ENCODE results near the gene TERF2IP. TPM values are rescaled to one million over a fixed set of nuclear protein-coding genes. Genes with fewer than 3 reads are reported as not detected.

Gene TERF2IP
- total and polyA plus RNA-seq, 2 donors (not counting 1 experiment from before 2014, with no cell fraction given) = 47.5 to 54.7 TPM

DNA sequence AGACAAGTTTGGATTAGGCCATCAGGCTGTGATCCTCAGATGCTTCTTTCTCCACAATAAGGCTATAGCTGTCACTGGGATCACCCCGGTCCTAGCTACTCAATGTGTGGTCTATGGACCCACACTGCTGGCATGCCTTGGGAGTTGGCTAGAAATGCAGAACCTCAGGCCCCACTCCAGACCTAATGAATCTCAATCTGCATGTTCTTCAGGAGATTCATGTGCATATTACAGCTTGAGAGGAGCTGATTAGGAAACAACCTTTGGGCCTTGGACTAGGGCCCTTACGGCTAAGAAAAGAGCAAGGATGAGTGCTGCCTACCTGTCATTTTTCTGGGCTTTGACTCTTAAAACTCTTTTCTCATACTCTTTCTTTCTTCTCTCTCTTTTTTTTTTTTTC lies 32.0 kb upstream of the TERF2IP start:
- peaks cover 11% of the 10 kb centered on the region for H3K36me3 ChIP-seq (ENCODE audit: control insufficient read depth, insufficient read depth, low read length)

DNA sequence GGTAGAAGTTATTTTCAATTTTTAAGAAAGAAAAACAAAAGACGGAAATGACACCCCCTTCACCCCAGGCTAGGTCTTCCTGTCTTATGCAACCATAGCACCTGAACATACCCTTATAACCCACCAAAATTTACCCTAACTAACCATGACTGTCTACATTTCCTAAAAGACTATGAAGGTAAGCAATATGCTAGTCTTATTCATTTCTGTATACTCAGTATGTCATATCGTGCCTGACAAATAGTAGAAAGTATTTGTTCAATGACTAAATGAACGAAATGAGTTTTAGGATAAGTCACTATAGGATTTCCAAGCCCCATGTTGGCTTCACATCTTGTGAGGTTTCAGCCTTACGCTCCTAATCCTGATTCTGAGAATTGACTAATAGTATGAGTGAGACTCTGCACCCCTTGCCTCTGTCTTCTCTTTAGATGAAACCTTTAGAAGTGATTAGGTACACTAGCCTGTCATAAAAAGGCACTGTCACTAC lies 31.0 kb upstream of the TERF2IP start:
- TF ChIP-seq, protein P1, sequence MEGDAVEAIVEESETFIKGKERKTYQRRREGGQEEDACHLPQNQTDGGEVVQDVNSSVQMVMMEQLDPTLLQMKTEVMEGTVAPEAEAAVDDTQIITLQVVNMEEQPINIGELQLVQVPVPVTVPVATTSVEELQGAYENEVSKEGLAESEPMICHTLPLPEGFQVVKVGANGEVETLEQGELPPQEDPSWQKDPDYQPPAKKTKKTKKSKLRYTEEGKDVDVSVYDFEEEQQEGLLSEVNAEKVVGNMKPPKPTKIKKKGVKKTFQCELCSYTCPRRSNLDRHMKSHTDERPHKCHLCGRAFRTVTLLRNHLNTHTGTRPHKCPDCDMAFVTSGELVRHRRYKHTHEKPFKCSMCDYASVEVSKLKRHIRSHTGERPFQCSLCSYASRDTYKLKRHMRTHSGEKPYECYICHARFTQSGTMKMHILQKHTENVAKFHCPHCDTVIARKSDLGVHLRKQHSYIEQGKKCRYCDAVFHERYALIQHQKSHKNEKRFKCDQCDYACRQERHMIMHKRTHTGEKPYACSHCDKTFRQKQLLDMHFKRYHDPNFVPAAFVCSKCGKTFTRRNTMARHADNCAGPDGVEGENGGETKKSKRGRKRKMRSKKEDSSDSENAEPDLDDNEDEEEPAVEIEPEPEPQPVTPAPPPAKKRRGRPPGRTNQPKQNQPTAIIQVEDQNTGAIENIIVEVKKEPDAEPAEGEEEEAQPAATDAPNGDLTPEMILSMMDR (conservative IDR thresholded peaks at IDR 0.05 in 1 of 2, IDR thresholded peaks at IDR 0.05 in 1 of 2; ENCODE audit: low read depth in 1 of 2, low read length in 2 of 2) = no peak
- TF ChIP-seq EZH2 (IDR thresholded peaks at IDR 0.05; ENCODE audit: low read length, missing control alignments) = no peak
- Histone ChIP-seq H3K9me3 (ENCODE audit: control insufficient read depth, insufficient read depth, low read depth, low read length) (no peaks in the 10 kb centered on the region), H3K27ac (ENCODE audit: insufficient read depth, low read length) (no peak overlapping the region), H2AFZ (ENCODE audit: low read length) (no peak overlapping the region), H3K27me3 (ENCODE audit: control insufficient read depth, insufficient read depth, low read length) (no peaks in the 10 kb centered on the region), H4K20me1 (ENCODE audit: control insufficient read depth, extremely low read depth, insufficient read depth, low read length) (no peaks in the 10 kb centered on the region), H3K4me3 (replicated peaks in 1 of 4; ENCODE audit: control extremely low read depth in 1 of 4, insufficient read depth in 1 of 4, low read depth in 3 of 4, low read length in 4 of 4) (no peak overlapping the region), H3K4me1 (ENCODE audit: control insufficient read depth, extremely low read depth, insufficient read depth, low read length) (peaks cover 2% of the 10 kb centered on the region), H3K36me3 (ENCODE audit: control insufficient read depth, insufficient read depth, low read length) (peaks cover 11% of the 10 kb centered on the region), H3K4me2 (ENCODE audit: extremely low read depth, insufficient read depth, low read length) (no peak overlapping the region), H3K79me2 (ENCODE audit: control insufficient read depth, insufficient read depth, low read length) (no peaks in the 10 kb centered on the region), H3K9ac (ENCODE audit: insufficient read depth, low read length) (no peak overlapping the region)
- DNase-seq (ENCODE audit: low read depth in 2 of 2) = no peak

More for the DNA sequence above, 32.0 kb upstream of the TERF2IP start:
- Histone ChIP-seq H2AFZ (ENCODE audit: low read length) (no peak overlapping the region), H3K79me2 (ENCODE audit: control insufficient read depth, insufficient read depth, low read length) (no peaks in the 10 kb centered on the region), H3K4me1 (ENCODE audit: control insufficient read depth, extremely low read depth, insufficient read depth, low read length) (peaks cover 2% of the 10 kb centered on the region), H3K4me2 (ENCODE audit: extremely low read depth, insufficient read depth, low read length) (no peak overlapping the region), H4K20me1 (ENCODE audit: control insufficient read depth, extremely low read depth, insufficient read depth, low read length) (no peaks in the 10 kb centered on the region), H3K27ac (ENCODE audit: insufficient read depth, low read length) (no peak overlapping the region), H3K9me3 (ENCODE audit: control insufficient read depth, insufficient read depth, low read depth, low read length) (no peaks in the 10 kb centered on the region), H3K4me3 (replicated peaks in 1 of 4; ENCODE audit: control extremely low read depth in 1 of 4, insufficient read depth in 1 of 4, low read depth in 3 of 4, low read length in 4 of 4) (no peak overlapping the region), H3K27me3 (ENCODE audit: control insufficient read depth, insufficient read depth, low read length) (no peaks in the 10 kb centered on the region), H3K9ac (ENCODE audit: insufficient read depth, low read length) (no peak overlapping the region)
- no peak for TF ChIP-seq EZH2 (IDR thresholded peaks at IDR 0.05; ENCODE audit: low read length, missing control alignments)
- TF ChIP-seq, protein P1 (conservative IDR thresholded peaks at IDR 0.05 in 1 of 2, IDR thresholded peaks at IDR 0.05 in 1 of 2; ENCODE audit: low read depth in 1 of 2, low read length in 2 of 2) = no peak
- DNase-seq (ENCODE audit: low read depth in 2 of 2) = no peak

DNA sequence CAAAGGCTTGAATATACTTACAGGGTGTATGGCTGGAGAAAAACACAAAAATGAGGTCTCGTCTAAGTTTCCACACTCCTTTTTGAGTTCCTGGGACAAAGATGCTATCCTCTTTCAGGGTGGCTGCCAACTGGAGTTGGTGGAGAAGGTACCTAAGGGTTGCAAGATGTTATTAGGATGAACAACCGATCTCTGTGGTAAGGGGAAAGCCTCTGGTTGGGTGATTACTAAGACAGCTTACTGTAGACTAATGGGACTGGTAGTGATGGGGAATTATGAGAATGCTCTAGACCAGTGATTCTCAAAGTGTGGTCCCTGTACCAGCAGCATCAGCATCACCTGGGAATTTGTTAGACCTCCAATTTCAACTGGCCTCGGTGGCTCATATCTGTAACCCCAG lies 30.5 kb upstream of the TERF2IP start:
- H3K4me3 ChIP-seq (replicated peaks in 1 of 4; ENCODE audit: control extremely low read depth in 1 of 4, insufficient read depth in 1 of 4, low read depth in 3 of 4, low read length in 4 of 4) = no peak overlapping the region
- H3K36me3 ChIP-seq (ENCODE audit: control insufficient read depth, insufficient read depth, low read length) = peaks cover 10% of the 10 kb centered on the region
- H3K4me1 ChIP-seq (ENCODE audit: control insufficient read depth, extremely low read depth, insufficient read depth, low read length) = peaks cover 2% of the 10 kb centered on the region
- DNase-seq (ENCODE audit: low read depth in 2 of 2) = no peak
- no peak overlapping the region for H3K27ac ChIP-seq (ENCODE audit: insufficient read depth, low read length)
- no peak overlapping the region for H3K4me2 ChIP-seq (ENCODE audit: extremely low read depth, insufficient read depth, low read length)
- H3K79me2 ChIP-seq (ENCODE audit: control insufficient read depth, insufficient read depth, low read length) = peaks cover 2% of the 10 kb centered on the region
- H3K27me3 ChIP-seq (ENCODE audit: control insufficient read depth, insufficient read depth, low read length) = no peaks in the 10 kb centered on the region
- no peaks in the 10 kb centered on the region for H4K20me1 ChIP-seq (ENCODE audit: control insufficient read depth, extremely low read depth, insufficient read depth, low read length)
- TF ChIP-seq, protein P1 (conservative IDR thresholded peaks at IDR 0.05 in 1 of 2, IDR thresholded peaks at IDR 0.05 in 1 of 2; ENCODE audit: low read depth in 1 of 2, low read length in 2 of 2) = no peak
- TF ChIP-seq EZH2 (IDR thresholded peaks at IDR 0.05; ENCODE audit: low read length, missing control alignments) = no peak
- H2AFZ ChIP-seq (ENCODE audit: low read length) = no peak overlapping the region
- H3K9me3 ChIP-seq (ENCODE audit: control insufficient read depth, insufficient read depth, low read depth, low read length) = no peaks in the 10 kb centered on the region
- H3K9ac ChIP-seq (ENCODE audit: insufficient read depth, low read length) = no peak overlapping the region

Data from fibroblast of lung (primary cell).